Mesothelial cell of epicardium (in vitro differentiated cells): ENCODE results near the gene ZDHHC14. TPM values are rescaled to one million over a fixed set of nuclear protein-coding genes. Genes with fewer than 3 reads are reported as not detected.
"Not testable (repeated sequence)": the region's sequence is repeated elsewhere in the genome, so short reads cannot be mapped to it uniquely, and the experiment has no call there.

Experiments
- DNase-seq, 2 experiments: peaks; one replicate each; pipeline ENCODE4 v3.0.0; 2021; ENCODE audit warnings: low spot score in 2 of 2; ENCODE audit not compliant: unreplicated experiment in 2 of 2
- H3K27ac Mint-ChIP-seq: 2 replicates; pipeline ENCODE4 v1.8.0; 2021; ENCODE audit warnings: mixed read lengths
- H3K27me3 Mint-ChIP-seq: 2 replicates; pipeline ENCODE4 v1.8.0; 2021; ENCODE audit warnings: low read depth, mixed read lengths
- H3K36me3 Mint-ChIP-seq: 2 replicates; pipeline ENCODE4 v1.8.0; 2021; ENCODE audit warnings: mixed read lengths
- H3K4me1 Mint-ChIP-seq: 2 replicates; pipeline ENCODE4 v1.8.0; 2021; ENCODE audit warnings: mixed read lengths
- H3K4me3 Mint-ChIP-seq: 2 replicates; pipeline ENCODE4 v1.8.0; 2021; ENCODE audit warnings: mild to moderate bottlenecking, moderate library complexity, mixed read lengths
- H3K9me3 Mint-ChIP-seq: 2 replicates; pipeline ENCODE4 v1.8.0; 2021; ENCODE audit warnings: mixed read lengths
- total RNA-seq: library from RNA; stranded (reverse); gene quantifications from 3 replicates; pipeline ENCODE4 v1.2.1, GENCODE V29; 2021
- TF ChIP-seq, protein P1 (sequence below): fragments of 200-600 bp; sonication (generic); IDR thresholded peaks from one replicate; pipeline ENCODE4 v1.5.0; 2021; ENCODE audit warnings: antibody characterized with exemption; ENCODE audit not compliant: unreplicated experiment

The ZDHHC14 gene
- total RNA-seq = 10.4 to 11.3 TPM (median 10.5 TPM) in 3 replicates

DNA sequence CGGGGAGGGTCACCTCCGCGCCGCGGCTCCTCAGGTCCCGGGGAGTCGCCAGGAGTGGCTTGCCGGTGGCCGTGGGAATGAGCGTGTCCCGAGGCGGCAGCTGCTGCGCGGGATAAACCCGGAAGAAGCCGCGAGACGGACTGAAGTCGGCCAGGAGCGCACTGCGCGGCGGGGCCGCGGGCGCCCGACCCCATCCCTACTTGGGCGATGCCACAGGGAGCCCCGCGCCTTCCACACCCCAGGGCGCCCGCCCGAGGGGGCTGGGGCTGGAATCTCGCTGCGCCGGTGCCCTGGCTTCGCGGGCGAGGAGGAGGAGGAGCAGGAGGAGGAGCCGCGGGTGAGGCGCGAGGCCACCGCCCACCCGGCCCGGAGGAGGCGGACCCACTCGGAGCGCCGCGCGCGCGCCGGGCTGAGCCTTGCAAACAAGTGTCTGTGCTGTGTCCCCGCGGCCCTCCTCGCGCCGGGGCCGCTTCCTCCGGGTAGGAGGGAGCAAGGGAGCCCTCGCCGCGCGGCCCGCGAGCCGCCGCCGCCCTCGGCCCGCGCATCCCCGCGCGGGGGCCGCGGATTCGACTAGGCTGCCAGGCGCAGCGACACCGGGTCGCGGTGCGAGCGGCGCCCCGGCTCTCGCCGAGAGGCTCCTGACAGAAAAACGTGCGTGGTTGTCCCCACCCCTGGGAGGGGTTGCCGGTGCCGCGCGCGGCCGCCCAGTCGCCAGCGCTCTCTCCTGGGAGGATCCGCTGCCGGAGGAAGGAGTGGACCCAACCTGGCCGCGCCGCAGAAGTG is at the start of gene ZDHHC14:
Gene ZDHHC14 (plus strand): TSS at position 412 of the 783 bp plus-strand sequence.
- DNase-seq = peak; percentile 72 to 85
- peak within 1 kb of the TSS; percentile 81 for H3K4me3 Mint-ChIP-seq
- H3K9me3 Mint-ChIP-seq = no peaks in the 10 kb centered on the region
- H3K27ac Mint-ChIP-seq = peak within 1 kb of the TSS; percentile 60
- H3K4me1 Mint-ChIP-seq = peaks cover 24% of the 10 kb centered on the region
- peaks cover 11% of the 10 kb centered on the region for H3K27me3 Mint-ChIP-seq
- TF ChIP-seq, protein P1, sequence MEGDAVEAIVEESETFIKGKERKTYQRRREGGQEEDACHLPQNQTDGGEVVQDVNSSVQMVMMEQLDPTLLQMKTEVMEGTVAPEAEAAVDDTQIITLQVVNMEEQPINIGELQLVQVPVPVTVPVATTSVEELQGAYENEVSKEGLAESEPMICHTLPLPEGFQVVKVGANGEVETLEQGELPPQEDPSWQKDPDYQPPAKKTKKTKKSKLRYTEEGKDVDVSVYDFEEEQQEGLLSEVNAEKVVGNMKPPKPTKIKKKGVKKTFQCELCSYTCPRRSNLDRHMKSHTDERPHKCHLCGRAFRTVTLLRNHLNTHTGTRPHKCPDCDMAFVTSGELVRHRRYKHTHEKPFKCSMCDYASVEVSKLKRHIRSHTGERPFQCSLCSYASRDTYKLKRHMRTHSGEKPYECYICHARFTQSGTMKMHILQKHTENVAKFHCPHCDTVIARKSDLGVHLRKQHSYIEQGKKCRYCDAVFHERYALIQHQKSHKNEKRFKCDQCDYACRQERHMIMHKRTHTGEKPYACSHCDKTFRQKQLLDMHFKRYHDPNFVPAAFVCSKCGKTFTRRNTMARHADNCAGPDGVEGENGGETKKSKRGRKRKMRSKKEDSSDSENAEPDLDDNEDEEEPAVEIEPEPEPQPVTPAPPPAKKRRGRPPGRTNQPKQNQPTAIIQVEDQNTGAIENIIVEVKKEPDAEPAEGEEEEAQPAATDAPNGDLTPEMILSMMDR = no peak
- no peaks in the 10 kb centered on the region for H3K36me3 Mint-ChIP-seq

DNA sequence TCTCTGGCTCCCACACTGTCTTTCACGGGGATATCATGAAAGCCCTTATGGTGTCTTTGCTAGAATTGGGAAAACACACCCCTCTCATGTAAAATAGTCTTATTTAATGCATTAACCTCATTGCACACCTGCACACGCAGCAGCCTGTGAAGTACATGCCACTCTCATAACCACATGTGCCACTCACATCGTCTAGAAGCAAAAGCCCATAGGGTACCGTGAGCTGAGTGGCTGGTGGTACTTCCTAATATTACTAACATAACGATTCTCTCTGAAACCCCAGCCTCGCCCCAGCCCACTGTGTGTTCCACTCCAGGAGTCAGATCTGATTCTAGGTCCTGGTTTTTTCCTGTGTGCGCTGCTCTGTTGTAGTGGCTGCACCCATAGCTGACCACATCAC is 48.2 kb upstream of the ZDHHC14 start:
- H3K27me3 Mint-ChIP-seq = peaks cover 22% of the 10 kb centered on the region
- no peak for DNase-seq

DNA sequence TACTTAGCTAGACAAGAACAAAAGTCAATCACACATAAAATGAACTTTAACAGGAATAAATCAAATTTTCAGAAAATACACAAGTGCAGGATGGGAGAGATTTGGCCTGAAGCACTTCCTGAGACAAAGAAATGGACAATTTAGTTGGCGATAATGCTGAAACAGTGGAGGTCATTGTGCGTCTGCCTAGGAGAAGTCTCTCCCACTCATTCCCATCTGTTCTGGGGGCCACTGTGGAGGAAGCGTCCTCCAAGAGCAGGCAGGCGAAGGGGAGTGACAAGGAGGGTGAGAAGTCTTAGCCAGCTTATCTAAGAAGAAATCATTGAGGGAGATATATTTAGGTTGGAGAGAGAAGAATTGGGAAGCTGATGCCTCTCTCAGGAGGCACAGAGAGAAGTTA is 47.5 kb upstream of the ZDHHC14 start:
- H3K27me3 Mint-ChIP-seq = peaks cover 22% of the 10 kb centered on the region
- H3K4me1 Mint-ChIP-seq = peaks cover 21% of the 10 kb centered on the region
- no peaks in the 10 kb centered on the region for H3K36me3 Mint-ChIP-seq
- DNase-seq = no peak
- TF ChIP-seq, protein P1 = no peak
- no peaks in the 10 kb centered on the region for H3K9me3 Mint-ChIP-seq
- no peak overlapping the region for H3K4me3 Mint-ChIP-seq
- peak overlapping the region; percentile 1 for H3K27ac Mint-ChIP-seq

More for the DNA sequence above, 48.2 kb upstream of the ZDHHC14 start:
- H3K27ac Mint-ChIP-seq = no peak overlapping the region
- TF ChIP-seq, protein P1 = no peak
- H3K9me3 Mint-ChIP-seq = no peaks in the 10 kb centered on the region
- no peaks in the 10 kb centered on the region for H3K36me3 Mint-ChIP-seq
- peaks cover 27% of the 10 kb centered on the region for H3K4me1 Mint-ChIP-seq
- no peak overlapping the region for H3K4me3 Mint-ChIP-seq

DNA sequence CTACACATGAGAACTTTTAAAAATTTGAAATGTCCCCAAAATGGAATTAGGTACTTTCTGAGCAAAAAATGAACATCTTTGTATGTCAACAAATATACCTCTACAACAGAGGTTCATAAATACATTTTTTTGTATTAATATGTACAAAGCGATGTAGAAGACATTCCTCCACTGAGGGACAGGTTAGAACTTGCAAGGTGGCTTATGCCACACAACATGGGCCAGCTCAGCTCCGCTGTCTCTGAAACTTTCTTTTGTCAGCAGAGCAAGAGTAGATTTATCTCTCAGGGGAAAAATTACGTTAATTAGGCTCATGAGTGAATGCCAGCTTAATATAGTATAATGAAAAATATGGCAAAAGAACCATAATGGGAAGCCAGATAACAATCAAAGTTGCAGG is 47.0 kb upstream of the ZDHHC14 start:
- Mint-ChIP-seq H3K4me3 (no peak overlapping the region), H3K9me3 (no peaks in the 10 kb centered on the region), H3K27me3 (peaks cover 22% of the 10 kb centered on the region), H3K4me1 (peaks cover 19% of the 10 kb centered on the region), H3K27ac (peak overlapping the region; percentile 1), H3K36me3 (no peaks in the 10 kb centered on the region)
- TF ChIP-seq, protein P1 = no peak
- DNase-seq = no peak

DNA sequence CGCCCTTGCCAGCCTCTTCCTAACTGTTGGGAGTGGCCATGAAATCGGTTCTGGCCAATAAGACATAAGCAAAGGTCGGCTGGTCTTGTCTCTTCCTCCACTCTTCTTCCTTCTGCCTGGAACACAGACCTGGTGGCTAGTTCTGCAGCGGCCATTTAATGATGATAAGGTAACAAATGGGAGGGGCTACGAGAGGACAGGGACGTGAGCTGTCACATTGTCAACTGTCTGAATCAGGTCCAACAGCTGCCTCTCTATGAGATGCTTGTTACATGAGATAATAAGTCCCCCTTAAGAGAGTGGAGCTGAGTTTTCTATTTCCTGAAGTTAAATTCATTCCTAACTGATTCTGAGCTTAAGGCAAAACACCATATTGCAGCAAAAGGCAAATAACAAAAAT is 45.2 kb upstream of the ZDHHC14 start:
- H3K36me3 Mint-ChIP-seq = no peaks in the 10 kb centered on the region
- TF ChIP-seq, protein P1 = no peak

DNA sequence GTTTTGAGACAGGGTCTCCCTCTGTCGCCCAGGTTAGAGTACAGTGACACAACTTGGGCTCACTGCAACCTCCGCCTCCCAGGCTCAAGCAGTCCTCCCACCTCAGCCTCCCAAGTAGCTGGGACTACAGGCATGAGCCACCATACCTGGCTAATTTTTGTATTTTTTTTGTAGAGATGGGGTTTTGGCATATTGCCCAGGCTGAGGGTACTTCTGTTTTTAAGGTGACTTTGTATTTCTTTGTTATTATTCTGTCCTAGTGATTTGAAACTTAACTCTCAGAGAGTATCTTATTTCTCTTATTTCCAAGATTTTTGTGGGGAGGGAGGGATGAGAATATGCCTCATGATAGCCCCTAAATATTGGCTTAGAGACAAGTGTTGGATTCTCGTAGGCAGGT is 43.7 kb upstream of the ZDHHC14 start:
- not testable (repeated sequence) for H3K4me1 Mint-ChIP-seq

More for the DNA sequence above, 45.2 kb upstream of the ZDHHC14 start:
- Mint-ChIP-seq H3K4me3 (no peak overlapping the region), H3K9me3 (no peaks in the 10 kb centered on the region), H3K27ac (no peak overlapping the region), H3K4me1 (peaks cover 9% of the 10 kb centered on the region), H3K27me3 (peaks cover 18% of the 10 kb centered on the region)
- no peak for DNase-seq

More for the DNA sequence above, 43.7 kb upstream of the ZDHHC14 start:
- not testable (repeated sequence) for H3K27ac Mint-ChIP-seq, H3K36me3 Mint-ChIP-seq, DNase-seq, H3K4me3 Mint-ChIP-seq, H3K9me3 Mint-ChIP-seq
- peaks cover 19% of the 10 kb centered on the region for H3K27me3 Mint-ChIP-seq
